OCI-LY3 (cell line): Measurements from ENCODE around the gene PPP2R2B.

Experiments
- H2AFZ ChIP-seq: fragments of 200-600, 300-600 bp; shearing (Covaris generic); 2 replicates; pipeline ENCODE4 v1.6.0; 2014; ENCODE audit warnings: antibody characterized with exemption, low read depth, low read length
- H3K27ac ChIP-seq: fragments of 200-600, 300-600 bp; sonication (generic); 2 replicates; pipeline ENCODE4 v1.5.1; 2014; ENCODE audit warnings: mild to moderate bottlenecking, low read length, moderate library complexity, mixed read lengths
- H3K27me3 ChIP-seq: fragments of 200-600, 300-600 bp; sonication (generic); 2 replicates; pipeline ENCODE4 v1.6.1; 2014; ENCODE audit warnings: low read depth, low read length, mixed read lengths
- H3K36me3 ChIP-seq: fragments of 200-600, 300-600 bp; sonication (generic); replicated peaks from 2 replicates; pipeline ENCODE3; 2014; ENCODE audit warnings: low read depth, low read length, mixed read lengths
- H3K4me1 ChIP-seq: fragments of 300-600, 200-600 bp; sonication (generic); 2 replicates; pipeline ENCODE4 v1.6.1; 2014; ENCODE audit warnings: low read length, mixed read lengths
- H3K4me2 ChIP-seq: fragments of 200-600, 300-600 bp; sonication (generic); 2 replicates; pipeline ENCODE4 v1.6.1; 2014; ENCODE audit warnings: low read length, mixed read lengths
- H3K4me3 ChIP-seq: fragments of 300-600, 200-600 bp; sonication (generic); 2 replicates; pipeline ENCODE4 v1.5.1; 2014; ENCODE audit warnings: antibody characterized with exemption, mild to moderate bottlenecking, low read length, moderate library complexity
- H3K79me2 ChIP-seq: fragments of 300-600, 200-600 bp; shearing (Covaris generic); 2 replicates; pipeline ENCODE4 v1.6.1; 2014; ENCODE audit warnings: mild to moderate bottlenecking, low read length, mixed read lengths
- H3K9ac ChIP-seq: fragments of 300-600, 200-600 bp; shearing (Covaris generic); 2 replicates; pipeline ENCODE4 v1.6.0; 2014; ENCODE audit warnings: mild to moderate bottlenecking, low read length, moderate library complexity
- H3K9me3 ChIP-seq: fragments of 200-600, 300-600 bp; shearing (Covaris generic); 2 replicates; pipeline ENCODE4 v1.6.1; 2014; ENCODE audit warnings: low read length, mixed read lengths; ENCODE audit not compliant: insufficient read depth
- H4K20me1 ChIP-seq: fragments of 200-600, 300-600 bp; sonication (generic); 2 replicates; pipeline ENCODE4 v1.6.1; 2016; ENCODE audit warnings: low read length, mixed read lengths; ENCODE audit not compliant: insufficient read depth
- EZH2phosphoT487 ChIP-seq: fragments of 200-600 bp; shearing (Covaris generic); IDR thresholded peaks from 2 replicates; pipeline ENCODE4 v1.6.1; 2018; ENCODE audit warnings: antibody characterized with exemption, mixed run types, low read depth
- TF ChIP-seq, protein P1 (sequence below): fragments of 200-600, 300-600 bp; sonication (generic); IDR thresholded peaks from 2 replicates; pipeline ENCODE4 v1.5.1; 2014; ENCODE audit warnings: antibody characterized with exemption, low read length, low read depth

The PPP2R2B gene

GRCh38 chr5:146539973-146540372, 338.6 kb downstream of the PPP2R2B start:
- H3K27me3 ChIP-seq, result no peaks in the 10 kb centered on the region
- H3K27ac ChIP-seq, result no peak overlapping the region
- no peaks in the 10 kb centered on the region for H3K79me2 ChIP-seq
- no peak overlapping the region for H3K4me3 ChIP-seq
- H3K9me3 ChIP-seq, result no peaks in the 10 kb centered on the region
- no peak overlapping the region for H2AFZ ChIP-seq
- H3K9ac ChIP-seq, result no peak overlapping the region
- TF ChIP-seq, protein P1, sequence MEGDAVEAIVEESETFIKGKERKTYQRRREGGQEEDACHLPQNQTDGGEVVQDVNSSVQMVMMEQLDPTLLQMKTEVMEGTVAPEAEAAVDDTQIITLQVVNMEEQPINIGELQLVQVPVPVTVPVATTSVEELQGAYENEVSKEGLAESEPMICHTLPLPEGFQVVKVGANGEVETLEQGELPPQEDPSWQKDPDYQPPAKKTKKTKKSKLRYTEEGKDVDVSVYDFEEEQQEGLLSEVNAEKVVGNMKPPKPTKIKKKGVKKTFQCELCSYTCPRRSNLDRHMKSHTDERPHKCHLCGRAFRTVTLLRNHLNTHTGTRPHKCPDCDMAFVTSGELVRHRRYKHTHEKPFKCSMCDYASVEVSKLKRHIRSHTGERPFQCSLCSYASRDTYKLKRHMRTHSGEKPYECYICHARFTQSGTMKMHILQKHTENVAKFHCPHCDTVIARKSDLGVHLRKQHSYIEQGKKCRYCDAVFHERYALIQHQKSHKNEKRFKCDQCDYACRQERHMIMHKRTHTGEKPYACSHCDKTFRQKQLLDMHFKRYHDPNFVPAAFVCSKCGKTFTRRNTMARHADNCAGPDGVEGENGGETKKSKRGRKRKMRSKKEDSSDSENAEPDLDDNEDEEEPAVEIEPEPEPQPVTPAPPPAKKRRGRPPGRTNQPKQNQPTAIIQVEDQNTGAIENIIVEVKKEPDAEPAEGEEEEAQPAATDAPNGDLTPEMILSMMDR, result no peak
- no peak for TF ChIP-seq EZH2phosphoT487
- no peak overlapping the region for H3K4me2 ChIP-seq
- no peaks in the 10 kb centered on the region for H4K20me1 ChIP-seq
- H3K36me3 ChIP-seq, result no peaks in the 10 kb centered on the region
- H3K4me1 ChIP-seq, result no peaks in the 10 kb centered on the region

- Histone ChIP-seq H3K4me1 (0 out of 2 replicates have a peak, but pooled peaks cover under 1% of the 10 kb centered on the region), H3K27ac (no peak overlapping the region), H3K4me3 (no peak overlapping the region), H3K9ac (no peak overlapping the region), H3K4me2 (no peak overlapping the region), H3K36me3 (no peaks in the 10 kb centered on the region), H4K20me1 (no peaks in the 10 kb centered on the region), H3K79me2 (no peaks in the 10 kb centered on the region), H3K27me3 (no peaks in the 10 kb centered on the region), H3K9me3 (no peaks in the 10 kb centered on the region), H2AFZ (no peak overlapping the region)
- no peak for TF ChIP-seq EZH2phosphoT487
- TF ChIP-seq, protein P1, result no peak
These were observed 340.1 kb downstream of the PPP2R2B start for GRCh38 chr5:146538432-146538831.

- H3K9ac ChIP-seq, result no peak overlapping the region
These were observed 344.7 kb downstream of the PPP2R2B start for GRCh38 chr5:146533882-146534281.

DNA sequence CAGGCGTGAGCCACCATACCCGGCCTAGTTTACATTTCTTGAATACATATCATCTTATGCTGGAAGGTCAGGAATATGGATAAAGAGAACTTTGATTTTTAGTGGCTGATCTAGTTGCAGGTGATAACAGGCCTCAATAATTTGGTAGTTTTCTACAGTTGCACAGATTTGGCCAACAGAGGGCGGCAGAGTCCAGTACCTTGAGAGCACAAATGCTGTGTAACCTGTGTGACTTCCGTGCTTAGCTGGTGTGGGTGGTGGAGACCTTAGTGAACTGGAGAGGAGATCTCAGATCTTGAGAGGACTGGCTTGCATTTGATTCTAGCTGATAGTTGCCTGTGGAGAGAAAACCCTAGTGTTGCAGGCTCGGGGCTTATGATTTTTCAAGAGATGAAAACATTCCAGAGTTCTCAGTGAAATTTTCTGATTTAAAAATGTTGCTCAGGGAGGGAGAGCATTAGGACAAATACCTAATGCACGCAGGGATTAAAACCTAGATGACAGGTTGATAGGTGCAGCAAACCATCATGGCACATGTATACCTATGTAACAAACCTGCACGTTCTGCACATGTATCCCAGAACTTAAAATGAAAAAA, 345.2 kb downstream of the PPP2R2B start:
- Histone ChIP-seq H3K9ac (no peak overlapping the region), H3K36me3 (no peaks in the 10 kb centered on the region), H3K9me3 (no peaks in the 10 kb centered on the region), H3K4me1 (peaks cover 8% of the 10 kb centered on the region; the same call in 1 of the 2 replicates), H3K79me2 (no peaks in the 10 kb centered on the region), H3K27ac (no peak overlapping the region), H4K20me1 (no peaks in the 10 kb centered on the region), H3K4me3 (no peak overlapping the region), H3K4me2 (peak overlapping the region; percentile 43), H3K27me3 (no peaks in the 10 kb centered on the region), H2AFZ (peak overlapping the region; percentile 96)
- TF ChIP-seq, protein P1, result peak; percentile 72
- TF ChIP-seq EZH2phosphoT487, result no peak

More at GRCh38 chr5:146533882-146534281, 344.7 kb downstream of the PPP2R2B start:
- no peaks in the 10 kb centered on the region for H4K20me1 ChIP-seq
- no peaks in the 10 kb centered on the region for H3K36me3 ChIP-seq
- no peak overlapping the region for H3K4me3 ChIP-seq
- H2AFZ ChIP-seq, result no peak overlapping the region
- no peak overlapping the region for H3K4me2 ChIP-seq
- H3K27ac ChIP-seq, result no peak overlapping the region
- no peaks in the 10 kb centered on the region for H3K79me2 ChIP-seq
- no peaks in the 10 kb centered on the region for H3K9me3 ChIP-seq
- TF ChIP-seq EZH2phosphoT487, result no peak
- TF ChIP-seq, protein P1, result no peak
- H3K27me3 ChIP-seq, result no peaks in the 10 kb centered on the region
- H3K4me1 ChIP-seq, result peaks cover 8% of the 10 kb centered on the region; the same call in 1 of the 2 replicates
